HepG2 (cell line): ENCODE measurements around the gene JAKMIP2. TPM values are rescaled to one million over a fixed set of nuclear protein-coding genes. Genes with fewer than 3 reads are reported as not detected.

Experiments used
- HMGA1 ChIP-seq: sonication (generic); formaldehyde crosslinking; conservative IDR thresholded peaks from 2 replicates; pipeline ENCODE4 v1.4.0; 2020; ENCODE audit warnings: missing genetic modification reagents
- HOMEZ ChIP-seq: IDR thresholded peaks from 2 replicates; pipeline ENCODE4 v1.6.1; 2016; ENCODE audit warnings: low read depth
- KLF15 ChIP-seq: sonication (generic); formaldehyde crosslinking; IDR thresholded peaks from 2 replicates; pipeline ENCODE4 v1.8.1; 2023; ENCODE audit warnings: borderline replicate concordance, mild to moderate bottlenecking, inconsistent platforms, missing genetic modification reagents, mixed read lengths
- MAF1 ChIP-seq: sonication (generic); formaldehyde crosslinking; IDR thresholded peaks from 2 replicates; pipeline ENCODE4 v1.5.0; 2020; ENCODE audit warnings: missing genetic modification reagents, borderline replicate concordance
- MYPOP ChIP-seq: sonication (generic); formaldehyde crosslinking; IDR thresholded peaks from 2 replicates; pipeline ENCODE4 v1.8.1; 2023; ENCODE audit warnings: mild to moderate bottlenecking, moderate library complexity, missing genetic modification reagents
- NCOA5 ChIP-seq: sonication (generic); formaldehyde crosslinking; IDR thresholded peaks from 2 replicates; pipeline ENCODE4 v1.4.0; 2020; ENCODE audit warnings: missing genetic modification reagents
- SIX1 ChIP-seq: sonication (generic); formaldehyde crosslinking; IDR thresholded peaks from 2 replicates; pipeline ENCODE4 v1.4.0; 2020; ENCODE audit warnings: missing genetic modification reagents, borderline replicate concordance
- SOX6 ChIP-seq, 2 experiments: fragments of 450-650 bp in 1 of 2; sonication (generic) in 1 of 2; formaldehyde crosslinking in 1 of 2; IDR thresholded peaks; 2 replicates each; pipeline versions ENCODE4 v1.4.0 to v1.6.1; 2017 to 2020; ENCODE audit warnings: antibody characterized with exemption in 1 of 2, mild to moderate bottlenecking in 1 of 2, missing genetic modification reagents in 1 of 2
- ZC3H4 ChIP-seq: sonication (generic); formaldehyde crosslinking; IDR thresholded peaks from 2 replicates; pipeline ENCODE4 v1.4.0; 2020; ENCODE audit warnings: missing genetic modification reagents, borderline replicate concordance
- ZHX2 ChIP-seq, 2 experiments: sonication (generic) in 1 of 2; formaldehyde crosslinking in 1 of 2; IDR thresholded peaks; 2 replicates each; pipeline versions ENCODE4 v1.6.1 to v1.9.0; 2014 to 2022; ENCODE audit warnings: antibody characterized with exemption in 1 of 2, borderline replicate concordance in 1 of 2, inconsistent platforms in 1 of 2, low read depth in 1 of 2, missing genetic modification reagents in 1 of 2
- ZNF142 ChIP-seq: sonication (generic); formaldehyde crosslinking; IDR thresholded peaks from 2 replicates; pipeline ENCODE4 v1.4.0; 2020; ENCODE audit warnings: missing genetic modification reagents
- ZNF263 ChIP-seq: sonication (generic); formaldehyde crosslinking; IDR thresholded peaks from 2 replicates; pipeline ENCODE4 v1.4.0; 2020; ENCODE audit warnings: missing genetic modification reagents
- ZNF296 ChIP-seq: sonication (generic); formaldehyde crosslinking; conservative IDR thresholded peaks from 2 replicates; pipeline ENCODE4 v1.5.0; 2020; ENCODE audit warnings: mild to moderate bottlenecking, missing genetic modification reagents
- ZNF33A ChIP-seq: sonication (generic); formaldehyde crosslinking; IDR thresholded peaks from 2 replicates; pipeline ENCODE4 v1.5.1; 2020; ENCODE audit warnings: missing genetic modification reagents, mild to moderate bottlenecking, moderate library complexity, borderline replicate concordance
- polyA plus RNA-seq, 8 experiments: library from polyadenylated mRNA; depleted of rRNA in 3 of 8; stranded (reverse) in 7 of 8; unstranded in 1 of 8; fragments of >200 nt; fragmentation: Illumina TruSeq in 4 of 8; extraction: Trizol in 4 of 8; gene quantifications; 2 replicates each; pipeline versions ENCODE4 v1.2.1 to v1.2.3, GENCODE V29; 2011 to 2016; ENCODE audit warnings: low read depth in 4 of 8, missing spikeins in 1 of 8, mixed read lengths in 1 of 8; ENCODE audit not compliant: insufficient read depth in 1 of 8
- total RNA-seq, 5 experiments: library from RNA; depleted of rRNA; stranded (reverse); fragments of >200 nt; fragmentation: Illumina TruSeq; extraction: Trizol; gene quantifications; 2 replicates each; pipeline ENCODE4 v1.2.3, GENCODE V29; 2016; ENCODE audit warnings: low read depth in 1 of 5

JAKMIP2 gene
- total and polyA plus RNA-seq, 2 of the 13 experiments (the other 11 are each of a cell fraction or from before 2014, with no cell fraction given), result 0.04 to 2.1 TPM

GRCh38 chr5:147567917-147568598 lies 214.5 kb downstream of the JAKMIP2 start (continued):
- TF ChIP-seq ZNF142 (CRISPR knock-in tag) (no peak), ZNF33A (CRISPR knock-in tag) (no peak), SIX1 (CRISPR knock-in tag) (no peak), NCOA5 (CRISPR knock-in tag) (no peak), SOX6 (IDR thresholded peaks at IDR 0.05) (no peak), SOX6 (CRISPR knock-in tag; IDR thresholded peaks at IDR 0.05) (no peak), ZNF296 (no peak), MYPOP (CRISPR knock-in tag) (no peak), HMGA1 (CRISPR knock-in tag) (no peak), KLF15 (no peak), ZC3H4 (CRISPR knock-in tag) (no peak), MAF1 (CRISPR knock-in tag) (no peak), ZHX2 (IDR thresholded peaks at IDR 0.05; ENCODE audit: low read depth) (no peak), ZHX2 (CRISPR knock-in tag; IDR thresholded peaks at IDR 0.05; ENCODE audit: borderline replicate concordance) (no peak), ZNF263 (CRISPR knock-in tag) (no peak), HOMEZ (CRISPR knock-in tag) (no peak)
